ENCODE data around the gene NFIA.

GRCh38 chr1:61160526-61160925 is 78.2 kb downstream of the NFIA start:
- no peak for TF ChIP-seq CTCF (IDR thresholded peaks at IDR 0.05)
- no peak for TF ChIP-seq POLR2A (IDR thresholded peaks at IDR 0.05)
